Measurements from ENCODE around the gene CEBPE.
A peak's percentile ranks its signal among the peaks of the same experiment; 100 is the strongest.

GRCh38 chr14:23093991-23094665 lies 24.9 kb downstream of the CEBPE start:
- peak in 1 of 12 donors; percentile 20 for TF ChIP-seq CTCF (IDR thresholded peaks at IDR 0.05)
- no peak for TF ChIP-seq POLR2A (IDR thresholded peaks at IDR 0.05)
